IPS-NIHi7 (cell line): ENCODE measurements around the gene PLGLB1.
"Not testable (repeated sequence)": the region's sequence is repeated elsewhere in the genome, so short reads cannot be mapped to it uniquely, and the experiment has no call there.

Source experiments
- DNase-seq: peaks from one replicate; pipeline ENCODE4 v3.0.0; 2012; ENCODE audit warnings: mixed read lengths; ENCODE audit errors: extremely low spot score

The PLGLB1 gene

GRCh38 chr2:87021744-87022143, at the start of gene PLGLB1:
Gene PLGLB1, minus strand, starts transcription at chr2:87021844. Its CDS starts 61 bp downstream, at chr2:87021783.
- not testable (repeated sequence) for DNase-seq

GRCh38 chr2:87064305-87064704, 42.7 kb upstream of the PLGLB1 start:
- not testable (repeated sequence) for DNase-seq

GRCh38 chr2:87063431-87063830, 41.8 kb upstream of the PLGLB1 start:
- DNase-seq: not testable (repeated sequence)

DNA sequence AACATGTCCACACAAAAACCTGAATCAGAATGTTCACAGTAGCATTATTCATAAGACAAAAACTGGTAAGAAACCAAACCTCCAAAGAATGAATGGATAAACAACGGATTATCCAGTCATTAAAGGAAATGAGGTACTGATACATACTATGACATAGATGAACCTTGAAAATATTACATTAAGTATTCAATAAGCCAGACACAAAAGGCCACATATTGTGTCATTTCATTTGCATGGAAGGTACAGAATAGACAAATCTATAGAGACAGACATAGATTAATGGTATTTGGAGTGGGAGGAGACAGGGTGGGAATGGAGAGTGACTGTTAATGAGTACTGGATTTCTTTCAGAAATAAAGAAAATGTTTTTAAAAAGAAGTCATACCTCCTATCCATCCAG, 39.9 kb upstream of the PLGLB1 start:
- DNase-seq: not testable (repeated sequence)

DNA sequence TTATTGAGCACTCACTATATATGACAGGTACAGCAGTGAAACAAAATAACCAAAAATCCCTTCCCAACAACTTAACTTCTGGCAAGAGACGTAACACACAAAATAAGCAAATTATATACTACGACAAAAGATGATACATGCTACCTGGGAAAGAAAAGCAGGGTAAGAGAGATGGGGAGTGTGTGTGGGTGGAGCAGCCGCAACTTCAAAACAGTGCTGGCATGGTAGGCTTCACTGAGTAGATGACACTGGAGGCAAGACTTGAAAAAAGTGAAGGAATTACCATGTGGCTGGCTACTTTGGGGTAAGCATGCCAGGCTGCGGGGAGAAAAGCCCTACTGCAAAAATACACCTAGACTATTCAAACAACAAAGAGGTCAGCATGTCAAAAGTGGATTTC, 36.0 kb upstream of the PLGLB1 start:
- DNase-seq: not testable (repeated sequence)

GRCh38 chr2:87056843-87057242, 35.2 kb upstream of the PLGLB1 start:
- DNase-seq: not testable (repeated sequence)

GRCh38 chr2:87056435-87056834, 34.8 kb upstream of the PLGLB1 start:
- DNase-seq: not testable (repeated sequence)

- not testable (repeated sequence) for DNase-seq
Measured at GRCh38 chr2:87054375-87054774, 32.7 kb upstream of the PLGLB1 start.

DNA sequence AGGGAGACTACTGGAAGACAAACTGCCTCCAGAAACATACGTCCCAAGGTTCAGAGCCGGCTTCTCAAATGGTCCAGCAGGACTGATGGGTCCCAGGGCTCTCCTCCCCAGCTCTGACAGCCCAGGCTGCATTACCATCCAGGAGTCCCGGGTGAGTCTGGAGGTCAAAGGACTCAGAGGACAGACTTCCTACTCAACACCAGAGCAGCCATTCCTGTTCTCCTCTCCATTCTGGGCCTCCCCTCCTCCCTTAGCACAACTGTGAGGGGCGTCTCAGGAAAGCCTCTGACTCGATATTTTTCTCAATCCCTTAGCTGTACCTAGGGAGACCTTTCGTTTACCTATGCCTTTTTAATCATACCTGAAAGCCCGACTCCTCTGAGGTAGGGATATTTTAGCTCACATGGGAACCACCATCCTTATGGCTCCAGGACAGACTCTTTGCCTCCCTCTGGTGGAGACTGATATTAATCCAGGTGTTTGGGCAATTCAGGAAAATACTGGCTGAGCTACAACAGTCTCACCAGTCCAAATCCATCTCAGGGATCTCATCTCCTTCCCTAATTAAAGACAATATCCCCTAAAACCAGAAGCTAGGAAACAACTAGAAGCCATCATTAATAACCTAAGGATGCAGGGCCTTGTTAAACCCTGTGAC, 19.8 kb upstream of the PLGLB1 start:
- DNase-seq: not testable (repeated sequence)

DNA sequence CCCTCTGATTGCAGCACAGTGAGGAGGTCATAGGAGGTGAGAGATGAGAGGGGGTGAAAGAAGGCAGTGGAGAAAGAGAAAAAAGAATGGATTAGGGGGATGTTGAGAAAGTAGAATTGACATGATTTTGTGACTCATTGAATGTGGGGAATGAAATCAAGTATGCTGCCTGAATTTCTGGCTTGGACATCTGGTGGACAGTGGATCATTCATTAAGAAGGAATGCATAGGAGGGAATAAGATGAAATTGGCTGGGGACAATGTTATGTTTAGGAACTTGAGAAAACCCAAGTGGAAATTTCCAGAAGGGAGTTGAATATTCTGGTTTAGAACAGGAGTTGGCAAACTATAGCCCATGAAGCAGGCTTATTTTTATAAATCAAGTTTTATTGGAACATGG, 7.0 kb upstream of the PLGLB1 start:
- DNase-seq: not testable (repeated sequence)

DNA sequence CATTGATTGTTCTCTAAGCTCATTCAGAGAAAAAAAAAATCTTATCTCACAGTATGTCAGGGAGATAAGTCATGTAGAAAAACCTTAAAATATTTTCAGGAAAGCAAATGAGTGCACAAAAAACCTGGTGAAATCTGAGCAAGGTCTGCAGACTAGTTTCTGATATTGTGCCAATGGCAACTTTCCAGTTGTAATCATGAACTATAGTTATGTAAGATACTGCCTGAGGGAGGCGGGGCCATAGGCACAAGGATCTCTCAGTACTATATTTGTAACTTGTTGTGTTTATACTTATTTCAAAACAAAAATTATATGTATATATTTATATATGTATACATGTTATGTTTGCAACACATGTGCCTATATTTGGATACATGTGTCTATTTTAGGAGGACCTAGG, 5.2 kb upstream of the PLGLB1 start:
- DNase-seq: not testable (repeated sequence)

GRCh38 chr2:87025927-87026326, 4.3 kb upstream of the PLGLB1 start:
- DNase-seq: not testable (repeated sequence)

DNA sequence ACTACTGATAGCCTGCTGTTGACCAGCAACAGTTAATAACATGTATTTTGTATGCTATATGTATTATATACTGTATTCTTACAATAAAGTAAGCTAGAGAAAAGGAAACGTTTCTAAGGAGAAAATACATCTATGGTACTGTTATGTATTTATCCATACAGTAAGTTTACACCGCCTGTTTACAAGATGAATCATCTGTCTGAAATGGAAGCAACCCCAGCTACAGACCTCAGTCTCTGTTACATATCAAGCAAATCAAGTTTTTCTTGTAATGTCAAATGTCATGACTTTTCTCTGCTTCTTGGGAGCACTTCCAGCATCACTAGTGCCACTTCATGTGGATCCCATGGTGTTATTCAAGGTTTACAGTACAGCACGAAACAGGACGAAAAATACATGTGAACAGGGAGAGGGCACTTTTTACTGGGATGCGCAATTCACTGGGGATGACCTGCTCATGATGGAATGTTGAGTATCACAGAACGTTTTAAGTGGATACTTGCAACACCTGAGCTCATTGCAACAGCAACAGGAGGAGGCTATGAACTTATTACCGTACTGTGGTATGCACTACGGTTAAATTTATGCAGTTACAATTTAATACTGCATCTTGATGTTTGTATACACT, 2.5 kb upstream of the PLGLB1 start:
- DNase-seq: not testable (repeated sequence)

DNA sequence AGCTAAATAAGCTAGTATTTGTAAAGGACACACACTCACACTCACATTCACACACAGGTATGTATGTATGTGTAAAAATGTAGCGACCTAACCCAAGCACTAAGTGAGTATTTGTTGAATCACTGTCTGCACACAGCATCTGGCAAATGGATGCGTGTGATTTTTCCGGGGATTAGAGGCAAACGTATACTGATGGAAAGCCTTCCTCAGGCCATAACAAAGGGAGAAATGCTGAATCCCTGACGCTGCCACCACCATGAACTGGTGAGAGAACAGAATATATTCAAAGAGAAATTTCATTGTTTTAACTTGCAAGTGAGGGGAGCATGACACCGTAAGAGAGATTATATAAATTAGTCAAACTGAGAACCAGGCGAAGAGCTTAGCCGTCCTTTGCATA, 601 bp downstream of the PLGLB1 start:
- not testable (repeated sequence) for DNase-seq

DNA sequence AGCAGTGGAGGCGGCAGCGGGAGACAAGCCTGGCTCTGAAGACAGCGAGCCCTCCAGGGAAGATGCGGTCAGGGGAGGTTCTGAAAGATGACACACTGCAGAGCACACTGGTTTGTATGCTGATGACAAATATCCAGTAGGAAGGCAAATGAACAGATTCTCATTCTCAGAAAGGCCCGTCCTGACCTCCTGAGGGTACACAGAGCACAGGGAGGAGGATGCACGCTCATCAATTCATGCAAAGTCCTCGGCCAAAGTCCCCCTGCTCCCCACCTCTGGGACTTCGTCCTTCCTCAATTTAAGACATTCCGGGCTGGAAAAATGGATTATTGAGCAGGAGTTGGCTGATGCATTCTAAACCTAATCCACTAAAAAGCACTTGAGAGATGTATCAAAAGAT, 2.6 kb downstream of the PLGLB1 start:
- DNase-seq: not testable (repeated sequence)

DNA sequence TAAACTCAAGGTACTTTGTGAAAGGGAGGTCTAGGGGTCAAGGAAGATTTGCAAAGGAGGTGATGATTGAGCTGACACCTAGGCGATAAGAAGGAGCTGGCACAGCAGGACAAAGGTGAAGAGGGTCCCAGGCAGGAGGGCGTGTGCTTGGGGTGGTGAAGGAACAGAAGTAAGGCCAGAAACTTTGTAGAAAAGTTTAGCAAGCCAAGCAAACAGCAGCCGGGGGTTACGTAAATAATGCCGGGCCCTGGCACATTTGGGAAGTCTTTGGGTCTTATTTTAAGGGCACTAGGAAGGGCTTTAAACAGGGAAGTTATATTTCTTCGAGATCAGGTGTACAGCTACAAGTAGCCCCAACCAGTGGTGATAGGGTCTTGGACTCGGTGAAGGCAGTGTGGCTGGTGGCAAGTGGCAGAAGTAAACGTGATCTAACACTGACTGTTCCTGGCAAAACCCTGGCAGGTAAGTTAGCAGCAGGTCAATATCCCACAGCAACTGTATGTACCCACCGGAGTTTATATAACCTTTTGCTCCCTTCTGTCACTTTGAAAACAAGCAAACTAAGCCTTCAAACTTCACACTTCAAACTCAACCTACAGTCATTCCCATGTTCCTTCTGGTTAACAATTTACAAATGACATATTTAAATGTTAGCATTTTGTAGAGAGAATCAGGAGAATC, 7.0 kb downstream of the PLGLB1 start:
- not testable (repeated sequence) for DNase-seq

DNA sequence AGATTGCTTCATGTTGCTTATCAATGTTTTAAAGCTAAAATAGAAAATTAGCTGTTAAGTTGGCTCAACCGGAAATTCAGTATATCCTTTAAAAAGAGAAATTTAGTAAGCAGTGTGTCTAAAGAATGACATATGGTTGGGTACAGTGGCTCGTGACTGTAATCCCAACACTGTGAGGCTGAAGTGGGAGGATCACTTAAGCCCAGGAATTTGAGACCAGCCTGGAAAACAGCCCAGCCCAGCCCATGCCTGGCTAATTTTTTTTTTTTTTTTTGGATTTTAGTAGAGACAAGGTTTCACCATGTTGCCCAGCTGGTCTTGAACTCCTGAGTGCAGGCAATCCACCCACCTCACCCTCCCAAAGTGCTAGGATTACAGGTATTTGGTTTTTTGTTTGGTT, 17.2 kb downstream of the PLGLB1 start:
- DNase-seq: not testable (repeated sequence)
